HG03439 (cell line): ENCODE measurements around the gene SUSD2.
"Not testable (repeated sequence)": the region's sequence is repeated elsewhere in the genome, so short reads cannot be mapped to it uniquely, and the experiment has no call there.

ENCODE experiments used
- ATAC-seq: cut with Tn5 transposase; IDR thresholded peaks from one replicate; pipeline ENCODE4 v1.9.1; 2021; ENCODE audit warnings: mild to moderate bottlenecking, moderate library complexity; ENCODE audit not compliant: unreplicated experiment

SUSD2 gene

GRCh38 chr22:24209016-24209415 lies 27.7 kb downstream of the SUSD2 start:
- ATAC-seq: no peak

GRCh38 chr22:24209687-24210086 lies 28.4 kb downstream of the SUSD2 start:
- ATAC-seq: no peak

- ATAC-seq: not testable (repeated sequence)
Observed at GRCh38 chr22:24210409-24210808, 29.1 kb downstream of the SUSD2 start.

- not testable (repeated sequence) for ATAC-seq
Observed at GRCh38 chr22:24211716-24212115, 30.4 kb downstream of the SUSD2 start.

GRCh38 chr22:24213111-24213510 lies 31.8 kb downstream of the SUSD2 start:
- not testable (repeated sequence) for ATAC-seq

- no peak for ATAC-seq
Observed at GRCh38 chr22:24214467-24215285, 33.4 kb downstream of the SUSD2 start.

GRCh38 chr22:24216541-24217209 lies 35.4 kb downstream of the SUSD2 start:
- ATAC-seq: no peak

- no peak for ATAC-seq
Observed at GRCh38 chr22:24217384-24217783, 36.1 kb downstream of the SUSD2 start.

GRCh38 chr22:24219750-24220149 lies 38.5 kb downstream of the SUSD2 start:
- no peak for ATAC-seq

GRCh38 chr22:24224468-24224867 lies 43.2 kb downstream of the SUSD2 start:
- ATAC-seq: no peak

- no peak for ATAC-seq
Observed at GRCh38 chr22:24225044-24225601, 43.8 kb downstream of the SUSD2 start.

- no peak for ATAC-seq
Observed at GRCh38 chr22:24225951-24226350, 44.7 kb downstream of the SUSD2 start.

GRCh38 chr22:24230911-24231656 lies 49.8 kb downstream of the SUSD2 start:
- ATAC-seq: no peak

- ATAC-seq: no peak
Observed at GRCh38 chr22:24231706-24232105, 50.4 kb downstream of the SUSD2 start.

GRCh38 chr22:24232124-24232523 lies 50.8 kb downstream of the SUSD2 start:
- ATAC-seq: no peak

GRCh38 chr22:24232725-24233124 lies 51.4 kb downstream of the SUSD2 start:
- ATAC-seq: no peak

- no peak for ATAC-seq
Observed at GRCh38 chr22:24233235-24233634, 51.9 kb downstream of the SUSD2 start.

- ATAC-seq: no peak
Observed at GRCh38 chr22:24233816-24234215, 52.5 kb downstream of the SUSD2 start.

- ATAC-seq: no peak
Observed at GRCh38 chr22:24235315-24235714, 54.0 kb downstream of the SUSD2 start.

GRCh38 chr22:24236656-24237055 lies 55.4 kb downstream of the SUSD2 start:
- ATAC-seq: no peak

GRCh38 chr22:24238101-24238694 lies 56.9 kb downstream of the SUSD2 start:
- not testable (repeated sequence) for ATAC-seq
